AG09319 (cell line): Measurements from ENCODE around the gene RBMS3.

Experiments used
- DNase-seq: peaks from one replicate; pipeline ENCODE4 v3.0.0-alpha.2; 2010; ENCODE audit warnings: low read depth; ENCODE audit errors: extremely low read depth
- TF ChIP-seq, protein P1 (sequence below): IDR thresholded peaks from 2 replicates; pipeline ENCODE4 v1.5.1; 2011; ENCODE audit warnings: low read depth, mild to moderate bottlenecking, inconsistent platforms, low read length, moderate library complexity

The RBMS3 gene

DNA sequence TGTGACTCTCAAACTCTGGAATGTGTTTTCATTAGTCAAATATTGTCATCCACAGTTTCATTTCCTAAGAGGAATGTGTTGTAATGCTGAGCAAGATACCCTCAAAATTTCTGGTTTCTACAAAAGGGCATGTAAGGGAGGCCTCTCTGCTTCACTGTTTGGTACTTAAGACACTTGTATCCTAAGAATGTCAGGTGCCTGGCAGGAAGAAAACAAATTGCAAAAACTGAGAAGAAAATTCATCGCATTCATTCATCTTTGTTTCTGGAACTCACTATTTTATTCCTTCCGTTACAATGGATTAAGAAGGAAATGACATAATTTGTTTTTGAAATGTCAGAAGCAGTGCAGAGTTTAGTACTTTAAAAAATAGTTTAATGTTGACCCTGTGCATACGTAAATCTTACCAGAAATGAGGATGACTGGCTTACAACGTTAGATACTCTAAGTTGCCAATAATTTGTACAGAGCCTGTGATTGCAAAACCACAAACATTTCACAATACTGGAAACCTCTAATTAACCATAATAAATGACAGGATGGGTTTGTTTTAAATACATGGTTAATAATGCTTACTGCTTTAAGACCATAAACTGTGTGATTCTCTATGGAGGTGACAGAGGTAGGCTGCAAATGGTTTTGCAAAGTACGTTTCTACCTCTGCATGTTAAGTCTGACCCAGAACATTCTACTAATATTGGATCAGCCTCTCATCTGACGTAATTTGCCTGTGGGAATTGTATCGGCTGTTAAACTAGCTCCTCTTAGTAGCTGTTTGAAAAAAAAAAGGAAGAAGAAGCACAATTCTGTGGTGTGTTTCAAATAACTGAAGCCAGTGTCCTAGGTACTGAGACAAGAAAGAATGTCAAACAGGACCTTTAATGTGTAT is 477.8 kb downstream of the RBMS3 start:
- TF ChIP-seq, protein P1, sequence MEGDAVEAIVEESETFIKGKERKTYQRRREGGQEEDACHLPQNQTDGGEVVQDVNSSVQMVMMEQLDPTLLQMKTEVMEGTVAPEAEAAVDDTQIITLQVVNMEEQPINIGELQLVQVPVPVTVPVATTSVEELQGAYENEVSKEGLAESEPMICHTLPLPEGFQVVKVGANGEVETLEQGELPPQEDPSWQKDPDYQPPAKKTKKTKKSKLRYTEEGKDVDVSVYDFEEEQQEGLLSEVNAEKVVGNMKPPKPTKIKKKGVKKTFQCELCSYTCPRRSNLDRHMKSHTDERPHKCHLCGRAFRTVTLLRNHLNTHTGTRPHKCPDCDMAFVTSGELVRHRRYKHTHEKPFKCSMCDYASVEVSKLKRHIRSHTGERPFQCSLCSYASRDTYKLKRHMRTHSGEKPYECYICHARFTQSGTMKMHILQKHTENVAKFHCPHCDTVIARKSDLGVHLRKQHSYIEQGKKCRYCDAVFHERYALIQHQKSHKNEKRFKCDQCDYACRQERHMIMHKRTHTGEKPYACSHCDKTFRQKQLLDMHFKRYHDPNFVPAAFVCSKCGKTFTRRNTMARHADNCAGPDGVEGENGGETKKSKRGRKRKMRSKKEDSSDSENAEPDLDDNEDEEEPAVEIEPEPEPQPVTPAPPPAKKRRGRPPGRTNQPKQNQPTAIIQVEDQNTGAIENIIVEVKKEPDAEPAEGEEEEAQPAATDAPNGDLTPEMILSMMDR: no peak
- peak; percentile 79 for DNase-seq

- no peak for DNase-seq
Measured at GRCh38 chr3:29759411-29760225, 478.7 kb downstream of the RBMS3 start.

GRCh38 chr3:29760226-29760685 is 479.4 kb downstream of the RBMS3 start:
- TF ChIP-seq, protein P1: no peak
- DNase-seq: no peak

More at GRCh38 chr3:29759411-29760225, 478.7 kb downstream of the RBMS3 start:
- TF ChIP-seq, protein P1: no peak

- DNase-seq: no peak
- TF ChIP-seq, protein P1: no peak
Measured at GRCh38 chr3:29761517-29761916, 480.6 kb downstream of the RBMS3 start.

GRCh38 chr3:29763115-29763514 is 482.2 kb downstream of the RBMS3 start:
- TF ChIP-seq, protein P1: no peak
- no peak for DNase-seq

- TF ChIP-seq, protein P1: no peak
- peak; percentile 79 for DNase-seq
Measured at GRCh38 chr3:29764041-29764440, 483.2 kb downstream of the RBMS3 start.
